Esophagus squamous epithelium (tissue), 5 donors: ENCODE data around the gene RSPH10B. TPM values are rescaled to one million over a fixed set of nuclear protein-coding genes. Genes with fewer than 3 reads are reported as not detected.
"Not testable (repeated sequence)": the region's sequence is repeated elsewhere in the genome, so short reads cannot be mapped to it uniquely, and the experiment has no call there.

Experiments
- DNase-seq: peaks from one replicate; lab custom pipeline; 2025; lab: John Stamatoyannopoulos, UW
- H3K27ac ChIP-seq, 4 donors: fragments of 200-600 bp; sonication (generic); one replicate each; pipeline ENCODE4 v1.5.1; 2016 to 2019; ENCODE audit warnings: mild to moderate bottlenecking in 1 of 4
- H3K27me3 ChIP-seq, 4 donors: fragments of 200-600 bp; sonication (generic); 1 replicate in 3 of 4; 2 replicates in 1 of 4; pipeline versions ENCODE4 v1.5.1 to v1.6.0; 2017 to 2021; ENCODE audit warnings: antibody characterized with exemption in 1 of 4
- H3K36me3 ChIP-seq, 3 donors: fragments of 200-600 bp; sonication (generic); one replicate each; pipeline ENCODE4 v1.5.1; 2016 to 2019
- H3K4me1 ChIP-seq, 3 donors: fragments of 200-600 bp; sonication (generic); one replicate each; pipeline ENCODE4 v1.5.1; 2017 to 2019
- H3K4me3 ChIP-seq, 4 donors: fragments of 200-600 bp; sonication (generic); 1 replicate in 3 of 4; 2 replicates in 1 of 4; pipeline ENCODE4 v1.5.1; 2016 to 2019; ENCODE audit warnings: mild to moderate bottlenecking in 2 of 4, moderate library complexity in 1 of 4
- H3K9me3 ChIP-seq, 3 donors: fragments of 200-600 bp; sonication (generic); one replicate each; pipeline ENCODE4 v1.5.1; 2016 to 2019
- POLR2A ChIP-seq, 4 donors: fragments of 450-650 bp; IDR thresholded peaks; one replicate each; pipeline ENCODE4 v1.6.1; 2017; ENCODE audit warnings: antibody characterized with exemption in 4 of 4, mild to moderate bottlenecking in 4 of 4, moderate library complexity in 3 of 4
- WGBS, 2 donors: methylation state at CpG; one replicate each; pipeline ENCODE4 v1.1.5; 2018; 5-methylcytosine and 5-hydroxymethylcytosine counted together
- intact Hi-C: fragments of 100-400 bp; cut with DNase I; formaldehyde crosslinking; loops from one replicate; pipeline ENCODE4 v1.15.0; 2022
- total RNA-seq, 4 donors: library from RNA; depleted of rRNA; stranded (reverse); fragments of >200 nt; gene quantifications; one replicate each; pipeline ENCODE4 v1.1.0, GENCODE V29; 2016
- TF ChIP-seq, protein P1 (sequence below), 6 experiments: fragments of 450-650 bp in 4 of 6; fragments of 200-600 bp in 2 of 6; sonication (generic) in 2 of 6; IDR thresholded peaks; one replicate each; pipeline ENCODE4 v1.5.1; 2016 to 2019; ENCODE audit warnings: antibody characterized with exemption in 6 of 6, mild to moderate bottlenecking in 4 of 6, moderate library complexity in 4 of 6
- donor health status: DM: yes; HTN: yes; CAD: no.

The RSPH10B gene
- total RNA-seq: not detected

DNA sequence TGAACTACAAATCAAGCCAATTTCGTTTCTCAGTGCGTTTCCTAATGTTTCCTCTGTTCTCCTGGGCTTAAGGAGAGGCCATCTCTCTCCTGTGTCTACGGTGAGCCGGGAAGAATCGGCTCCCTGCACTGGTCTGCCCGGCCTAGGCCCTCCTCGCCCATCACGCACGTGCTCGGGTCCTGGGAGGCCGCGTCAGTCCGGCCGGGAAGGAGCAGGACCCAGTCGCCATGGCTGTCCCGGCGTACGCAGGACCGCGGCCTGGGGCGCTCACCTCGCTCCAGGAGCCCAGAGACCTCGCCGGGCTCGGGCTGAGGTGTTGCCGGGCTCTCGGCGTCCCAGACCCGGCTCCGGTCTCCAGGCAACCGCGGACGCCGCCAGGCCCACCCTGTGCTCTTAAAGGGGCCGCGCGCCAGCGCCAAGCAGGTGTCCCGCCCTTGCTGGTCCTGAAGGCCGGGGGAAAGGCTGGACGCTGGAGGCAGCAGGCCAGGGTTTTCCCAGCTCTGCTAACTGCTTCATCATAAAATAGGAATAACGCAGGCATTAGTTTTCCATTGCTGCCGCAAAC, at the start of gene RSPH10B:
RSPH10B (minus strand) TSS at position 343 of the 565 bp plus-strand sequence. CDS start 3,573 bp downstream, outside the sequence.
- H3K4me1 ChIP-seq, H3K27me3 ChIP-seq, H3K36me3 ChIP-seq, H3K9me3 ChIP-seq, DNase-seq, H3K27ac ChIP-seq, intact Hi-C loops: not testable (repeated sequence)
- peak within 1 kb of the TSS in 1 of 4 donors; percentile 47 for H3K4me3 ChIP-seq
- no CpG with 5 or more reads among the region's 43 CpGs for WGBS, 2 donors

DNA sequence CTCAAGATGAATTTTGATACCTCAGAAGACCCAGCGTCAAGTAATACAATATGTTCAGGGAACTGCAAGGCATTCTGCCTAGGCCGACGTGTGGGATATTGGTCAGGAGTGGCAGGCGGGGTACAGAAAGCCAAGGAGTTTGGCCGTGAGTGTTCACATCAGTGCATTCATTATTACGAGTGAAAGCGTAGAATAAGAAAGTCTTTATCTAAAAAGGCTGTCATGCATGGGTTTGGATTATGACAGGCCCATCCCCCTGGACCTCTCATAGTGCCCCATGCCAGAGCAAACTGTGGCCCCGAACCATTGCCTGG, 46.1 kb upstream of the RSPH10B start:
- H3K36me3 ChIP-seq: peaks cover 7 to 63% (median 10%) of the 10 kb centered on the region in 3 donors
- intact Hi-C loops: no loop called here
- no peak for DNase-seq
- WGBS, 2 donors: 84 to 88% methylated on average over 4 to 8 of the region's 8 CpGs
- no peaks in the 10 kb centered on the region for H3K27me3 ChIP-seq
- no peak for TF ChIP-seq POLR2A (IDR thresholded peaks at IDR 0.05)
- TF ChIP-seq, protein P1, sequence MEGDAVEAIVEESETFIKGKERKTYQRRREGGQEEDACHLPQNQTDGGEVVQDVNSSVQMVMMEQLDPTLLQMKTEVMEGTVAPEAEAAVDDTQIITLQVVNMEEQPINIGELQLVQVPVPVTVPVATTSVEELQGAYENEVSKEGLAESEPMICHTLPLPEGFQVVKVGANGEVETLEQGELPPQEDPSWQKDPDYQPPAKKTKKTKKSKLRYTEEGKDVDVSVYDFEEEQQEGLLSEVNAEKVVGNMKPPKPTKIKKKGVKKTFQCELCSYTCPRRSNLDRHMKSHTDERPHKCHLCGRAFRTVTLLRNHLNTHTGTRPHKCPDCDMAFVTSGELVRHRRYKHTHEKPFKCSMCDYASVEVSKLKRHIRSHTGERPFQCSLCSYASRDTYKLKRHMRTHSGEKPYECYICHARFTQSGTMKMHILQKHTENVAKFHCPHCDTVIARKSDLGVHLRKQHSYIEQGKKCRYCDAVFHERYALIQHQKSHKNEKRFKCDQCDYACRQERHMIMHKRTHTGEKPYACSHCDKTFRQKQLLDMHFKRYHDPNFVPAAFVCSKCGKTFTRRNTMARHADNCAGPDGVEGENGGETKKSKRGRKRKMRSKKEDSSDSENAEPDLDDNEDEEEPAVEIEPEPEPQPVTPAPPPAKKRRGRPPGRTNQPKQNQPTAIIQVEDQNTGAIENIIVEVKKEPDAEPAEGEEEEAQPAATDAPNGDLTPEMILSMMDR (IDR thresholded peaks at IDR 0.05): no peak
- H3K4me3 ChIP-seq: no peak overlapping the region
- no peaks in the 10 kb centered on the region for H3K9me3 ChIP-seq
- H3K4me1 ChIP-seq: peaks cover 17 to 90% (median 17%) of the 10 kb centered on the region in 3 donors
- peak overlapping the region; percentile 52 to 91 (median 86) for H3K27ac ChIP-seq

DNA sequence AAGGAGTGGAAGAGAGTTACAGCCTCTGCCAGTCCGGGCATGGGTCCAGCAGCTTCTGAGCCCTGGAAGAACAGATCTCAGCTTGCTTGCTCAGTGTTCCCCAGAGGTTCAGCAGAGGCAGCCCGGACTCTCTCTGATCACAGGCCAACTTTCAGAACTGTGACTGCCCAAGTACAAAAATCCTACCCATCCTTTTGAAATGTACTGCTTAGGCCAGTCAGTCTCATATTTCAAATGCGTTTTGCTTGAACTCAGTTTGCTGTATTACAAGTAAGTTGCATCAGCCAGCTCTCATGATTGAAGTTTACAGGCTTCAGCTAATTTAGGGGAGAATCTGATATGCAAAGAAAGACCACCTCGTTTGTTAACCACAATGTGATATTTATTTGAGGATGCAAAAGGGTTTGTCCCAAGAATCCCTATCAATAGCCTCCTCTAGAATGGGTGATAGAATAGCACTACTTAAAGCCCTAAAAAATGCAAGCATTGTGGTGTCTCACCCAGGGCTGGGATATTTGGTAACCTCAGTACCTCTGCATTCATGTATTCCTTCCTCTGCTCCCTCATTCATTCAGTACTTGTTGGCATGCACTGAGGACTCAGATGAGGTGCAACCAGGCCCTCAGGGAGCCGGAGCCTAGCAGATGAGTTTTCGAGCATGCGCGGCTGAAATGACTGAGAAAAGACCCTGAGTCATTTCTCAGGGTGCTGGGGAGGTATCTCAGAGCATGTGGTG, 45.6 kb upstream of the RSPH10B start:
- WGBS, 2 donors: 28 to 53% methylated on average over 2 to 8 of the region's 8 CpGs
- Histone ChIP-seq H3K27me3 (no peaks in the 10 kb centered on the region), H3K27ac (peak overlapping the region; percentile 52 to 91 (median 86)), H3K36me3 (peaks cover 7 to 59% (median 10%) of the 10 kb centered on the region in 3 donors), H3K4me3 (peak overlapping the region in 3 of 4 donors; percentile 22 to 42 (median 34)), H3K4me1 (peaks cover 17 to 90% (median 17%) of the 10 kb centered on the region in 3 donors), H3K9me3 (no peaks in the 10 kb centered on the region)
- DNase-seq: no peak
- TF ChIP-seq, protein P1 (IDR thresholded peaks at IDR 0.05): no peak
- TF ChIP-seq POLR2A (IDR thresholded peaks at IDR 0.05): peak in 1 of 4 donors; percentile 16
- intact Hi-C loops: no loop called here

DNA sequence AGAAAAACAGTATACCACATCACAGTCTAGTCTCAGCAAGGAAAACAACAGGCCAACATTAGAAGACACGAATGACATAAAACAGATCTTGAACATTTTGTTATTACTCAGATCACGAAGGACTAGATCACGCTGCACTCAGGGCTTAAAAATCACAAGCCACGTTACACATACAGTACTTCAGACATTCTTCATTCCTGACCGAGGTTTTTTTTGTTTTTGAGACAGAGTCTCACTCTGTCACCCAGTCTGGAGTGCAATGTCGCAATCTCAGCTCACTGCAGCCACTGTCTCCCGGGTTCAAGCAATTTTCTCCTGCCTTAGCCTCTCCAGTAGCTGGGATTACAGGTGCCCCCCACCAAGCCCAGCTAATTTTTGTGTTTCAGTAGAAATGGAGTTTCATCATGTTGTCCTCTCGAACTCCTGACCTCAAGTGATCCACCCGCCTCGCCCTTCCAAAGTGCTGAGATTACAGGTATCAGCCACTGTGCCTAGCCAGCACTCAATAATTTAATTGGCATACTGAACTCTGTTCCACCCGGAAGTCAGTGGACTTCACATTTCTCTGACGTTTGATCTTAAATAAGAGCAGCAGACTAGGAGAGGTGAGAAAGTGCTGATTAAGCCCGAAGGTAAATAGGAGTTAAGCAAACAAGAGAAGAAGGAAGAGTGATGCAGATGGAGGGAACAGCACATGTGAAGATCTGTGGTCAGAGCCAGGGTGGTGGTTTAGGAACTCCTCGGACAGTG, 42.0 kb upstream of the RSPH10B start:
- intact Hi-C loops: no loop called here
- Histone ChIP-seq H3K4me1 (peaks cover 22 to 86% (median 27%) of the 10 kb centered on the region in 3 donors), H3K4me3 (no peak overlapping the region), H3K36me3 (peaks cover 0 to 28% (median 1%) of the 10 kb centered on the region in 3 donors), H3K27ac (peak overlapping the region in 3 of 4 donors; percentile 21 to 91 (median 74)), H3K27me3 (no peaks in the 10 kb centered on the region), H3K9me3 (no peaks in the 10 kb centered on the region)
- DNase-seq: no peak
- TF ChIP-seq POLR2A (IDR thresholded peaks at IDR 0.05): no peak
- TF ChIP-seq, protein P1 (IDR thresholded peaks at IDR 0.05): no peak
- WGBS, 2 donors: 50 to 57% methylated on average over 11 to 14 of the region's 14 CpGs

DNA sequence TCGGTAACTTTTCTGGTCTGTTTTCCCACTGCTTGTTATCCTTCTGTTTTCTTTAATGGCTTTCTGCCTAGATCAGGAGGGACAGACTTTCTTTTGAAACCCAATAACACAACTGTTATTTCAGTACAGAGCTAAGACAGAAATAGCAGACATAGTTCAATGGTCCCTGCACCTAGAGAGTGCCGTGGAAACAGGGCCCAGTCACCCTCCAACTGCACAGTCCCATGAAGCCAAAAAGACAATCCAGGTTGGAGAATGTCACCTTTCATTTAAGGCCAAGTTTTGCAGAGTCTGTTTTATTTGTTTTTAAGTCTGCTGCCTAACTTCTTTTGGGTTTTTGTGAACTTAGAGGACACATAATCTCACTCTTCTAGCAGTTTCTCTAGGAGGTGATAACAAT, 41.1 kb upstream of the RSPH10B start:
- DNase-seq: no peak
- Histone ChIP-seq H3K4me1 (peaks cover 20 to 90% (median 26%) of the 10 kb centered on the region in 3 donors), H3K36me3 (peaks cover 0 to 18% (median 0%) of the 10 kb centered on the region in 3 donors), H3K9me3 (no peaks in the 10 kb centered on the region), H3K27ac (peak overlapping the region in 2 of 4 donors; percentile 74 to 91), H3K4me3 (no peak overlapping the region), H3K27me3 (no peaks in the 10 kb centered on the region)
- WGBS, 2 donors: 69 to 87% methylated on average over 2 of the region's 2 CpGs
- TF ChIP-seq, protein P1 (IDR thresholded peaks at IDR 0.05): no peak
- no peak for TF ChIP-seq POLR2A (IDR thresholded peaks at IDR 0.05)
- intact Hi-C loops: no loop called here

DNA sequence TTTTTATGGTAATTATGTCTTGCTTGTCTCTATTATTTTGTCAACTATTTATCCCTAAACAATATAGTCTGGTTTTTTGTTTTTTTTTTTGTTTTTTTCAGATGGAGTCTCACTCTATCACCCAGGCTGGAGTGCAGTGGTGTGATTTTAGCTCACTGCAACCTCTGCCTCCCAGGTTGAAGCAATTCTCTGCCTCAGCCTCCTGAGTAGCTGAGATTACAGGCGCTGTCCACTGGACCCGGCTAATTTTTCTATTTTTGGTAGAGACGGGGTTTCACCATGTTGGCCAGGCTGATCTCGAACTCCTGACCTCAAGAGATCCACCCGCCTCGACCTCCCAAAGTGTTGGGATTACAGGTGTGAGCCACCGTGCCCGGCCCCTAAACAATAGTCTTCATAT, 39.9 kb upstream of the RSPH10B start:
- H3K4me3 ChIP-seq, intact Hi-C loops, H3K27me3 ChIP-seq, H3K9me3 ChIP-seq, DNase-seq: not testable (repeated sequence)
- Histone ChIP-seq H3K4me1 (peaks cover 10 to 82% (median 19%) of the 10 kb centered on the region in 3 donors), H3K36me3 (peaks cover 0 to 12% (median 0%) of the 10 kb centered on the region in 3 donors), H3K27ac (peak overlapping the region in 2 of 4 donors; percentile 91 to 95)
- WGBS, 2 donors: 79 to 87% methylated on average over 8 of the region's 8 CpGs
